Heart left ventricle (tissue), 13 donors: Measurements from ENCODE around the gene CRYBB2.

Experiments used
- POLR2A ChIP-seq, 2 donors: fragments of 450-650 bp; IDR thresholded peaks; one replicate each; pipeline ENCODE4 v1.6.1; 2017; ENCODE audit warnings: antibody characterized with exemption in 2 of 2, mild to moderate bottlenecking in 2 of 2, moderate library complexity in 2 of 2
- TF ChIP-seq, protein P1 (sequence below), 12 donors: fragments of 200-600 bp; sonication (generic) in 4 of 12; IDR thresholded peaks; one replicate each; pipeline versions ENCODE4 v1.5.0 to v1.8.0; 2018 to 2022; ENCODE audit warnings: antibody characterized with exemption in 12 of 12, mild to moderate bottlenecking in 5 of 12
- donor health status: ischemic (EF 13 %, LVEDD 7.1; RV severe dilation, severe dysfunction).
- donor health status: DM: no; HTN: yes; CAD: no.
- donor health status: DM: no; HTN: no; CAD: no.
- donor health status: ischemic (EF 25% LVEDD 6.9; RV normal size, moderate dysfunction).
- donor health status: ischemic (EF 25% LVEDD 5.7; RV mildly dilated, moderate dysfunction).
- donor health status: ischemic (EF 35%, LVEDD 5.7; RV mildly dilated, moderate dysfunction).
- donor health status: nonischemic (EF 11% LVEDD 7.7; RV severe dilation, severe dysfunction).
- donor health status: DM: yes; HTN: yes; CAD: no.
- donor health status: PGD.
- donor health status: ischemic (EF 29% LVEDD 5.4; RV normal size, mild dysfunction).
- donor health status: nonischemic (EF 23%, LVEDD 6.1; RV moderate dilation, normal function).

DNA sequence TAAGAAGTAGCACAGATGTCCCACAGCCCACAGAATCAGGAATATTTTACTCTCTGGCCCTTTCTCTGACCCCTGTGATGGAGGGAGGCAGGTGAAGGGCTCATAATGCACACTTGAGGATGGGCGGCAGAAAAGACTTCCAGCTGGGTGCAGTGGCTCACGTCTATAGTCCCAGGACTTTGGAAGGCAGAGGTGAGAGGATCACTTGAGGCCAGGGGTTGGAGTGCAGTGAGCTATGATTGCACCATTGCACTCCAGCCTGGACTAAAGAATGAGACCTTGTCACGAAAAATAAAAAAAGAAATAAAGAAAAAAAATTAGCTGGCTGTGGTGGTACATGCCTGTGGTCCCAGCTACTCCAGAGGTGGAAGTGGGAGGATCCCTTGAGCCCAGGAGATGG, 33.3 kb upstream of the CRYBB2 start:
- TF ChIP-seq, protein P1, sequence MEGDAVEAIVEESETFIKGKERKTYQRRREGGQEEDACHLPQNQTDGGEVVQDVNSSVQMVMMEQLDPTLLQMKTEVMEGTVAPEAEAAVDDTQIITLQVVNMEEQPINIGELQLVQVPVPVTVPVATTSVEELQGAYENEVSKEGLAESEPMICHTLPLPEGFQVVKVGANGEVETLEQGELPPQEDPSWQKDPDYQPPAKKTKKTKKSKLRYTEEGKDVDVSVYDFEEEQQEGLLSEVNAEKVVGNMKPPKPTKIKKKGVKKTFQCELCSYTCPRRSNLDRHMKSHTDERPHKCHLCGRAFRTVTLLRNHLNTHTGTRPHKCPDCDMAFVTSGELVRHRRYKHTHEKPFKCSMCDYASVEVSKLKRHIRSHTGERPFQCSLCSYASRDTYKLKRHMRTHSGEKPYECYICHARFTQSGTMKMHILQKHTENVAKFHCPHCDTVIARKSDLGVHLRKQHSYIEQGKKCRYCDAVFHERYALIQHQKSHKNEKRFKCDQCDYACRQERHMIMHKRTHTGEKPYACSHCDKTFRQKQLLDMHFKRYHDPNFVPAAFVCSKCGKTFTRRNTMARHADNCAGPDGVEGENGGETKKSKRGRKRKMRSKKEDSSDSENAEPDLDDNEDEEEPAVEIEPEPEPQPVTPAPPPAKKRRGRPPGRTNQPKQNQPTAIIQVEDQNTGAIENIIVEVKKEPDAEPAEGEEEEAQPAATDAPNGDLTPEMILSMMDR (IDR thresholded peaks at IDR 0.05) = no peak
- no peak for TF ChIP-seq POLR2A (IDR thresholded peaks at IDR 0.05)
